Measurements from ENCODE around the gene OIT3.

The OIT3 gene

GRCh38 chr10:72893136-72893798, at the start of gene OIT3:
TSS of gene OIT3 (plus strand) at chr10:72893739. CDS start at chr10:72893799, 60 bp downstream.
- Histone ChIP-seq H2AFZ (ENCODE audit: low read depth, low read length) (no peak within 1 kb of the TSS), H3K4me3 (ENCODE audit: low read depth in 1 of 2, low read length in 2 of 2) (no peak within 1 kb of the TSS), H3K4me2 (ENCODE audit: insufficient read depth, low read length) (no peak within 1 kb of the TSS), H4K20me1 (ENCODE audit: insufficient read depth, low read length) (no peaks in the 10 kb centered on the region), H3K27ac (ENCODE audit: low read length) (no peak within 1 kb of the TSS), H3K79me2 (ENCODE audit: insufficient read depth, low read length) (no peaks in the 10 kb centered on the region), H3K36me3 (ENCODE audit: insufficient read depth, low read length) (0 out of 2 replicates have a peak, but pooled peaks cover 2% of the 10 kb centered on the region), H3K4me1 (ENCODE audit: insufficient read depth, low read length) (no peaks in the 10 kb centered on the region), H3K9ac (ENCODE audit: low read depth, low read length) (no peak within 1 kb of the TSS), H3K9me3 (ENCODE audit: insufficient read depth, low read length, severe bottlenecking) (no peaks in the 10 kb centered on the region), H3K27me3 (ENCODE audit: insufficient read depth, low read length, poor library complexity) (no peaks in the 10 kb centered on the region)
- no peak for TF ChIP-seq EZH2 (IDR thresholded peaks at IDR 0.05; ENCODE audit: borderline replicate concordance, low read depth, low read length, severe bottlenecking)
- TF ChIP-seq CTCF (IDR thresholded peaks at IDR 0.05; ENCODE audit: borderline replicate concordance, extremely low read depth, low read length, poor library complexity, severe bottlenecking), result no peak
- ATAC-seq (ENCODE audit: insufficient read depth, low read depth) (no peak), DNase-seq (no peak)

GRCh38 chr10:72846238-72846637, 47.3 kb upstream of the OIT3 start:
- H3K4me1 ChIP-seq (ENCODE audit: insufficient read depth, low read length), result no peaks in the 10 kb centered on the region
- H3K27ac ChIP-seq (ENCODE audit: low read length), result no peak overlapping the region
- no peak for ATAC-seq (ENCODE audit: insufficient read depth, low read depth)
- H3K4me3 ChIP-seq (ENCODE audit: low read depth in 1 of 2, low read length in 2 of 2), result no peak overlapping the region
- H3K9me3 ChIP-seq (ENCODE audit: insufficient read depth, low read length, severe bottlenecking), result peaks cover 5% of the 10 kb centered on the region
- no peak for DNase-seq
- no peak overlapping the region for H3K9ac ChIP-seq (ENCODE audit: low read depth, low read length)
- no peaks in the 10 kb centered on the region for H3K27me3 ChIP-seq (ENCODE audit: insufficient read depth, low read length, poor library complexity)
- no peak overlapping the region for H2AFZ ChIP-seq (ENCODE audit: low read depth, low read length)
- H3K4me2 ChIP-seq (ENCODE audit: insufficient read depth, low read length), result no peak overlapping the region
- H3K79me2 ChIP-seq (ENCODE audit: insufficient read depth, low read length), result no peaks in the 10 kb centered on the region
- TF ChIP-seq CTCF (IDR thresholded peaks at IDR 0.05; ENCODE audit: borderline replicate concordance, extremely low read depth, low read length, poor library complexity, severe bottlenecking), result no peak
- no peak for TF ChIP-seq EZH2 (IDR thresholded peaks at IDR 0.05; ENCODE audit: borderline replicate concordance, low read depth, low read length, severe bottlenecking)
- H4K20me1 ChIP-seq (ENCODE audit: insufficient read depth, low read length), result no peaks in the 10 kb centered on the region
- peaks cover 1% of the 10 kb centered on the region; the same call in 1 of the 2 replicates for H3K36me3 ChIP-seq (ENCODE audit: insufficient read depth, low read length)

GRCh38 chr10:72847681-72848080, 45.9 kb upstream of the OIT3 start:
- no peak for ATAC-seq (ENCODE audit: insufficient read depth, low read depth)
- TF ChIP-seq CTCF (IDR thresholded peaks at IDR 0.05; ENCODE audit: borderline replicate concordance, extremely low read depth, low read length, poor library complexity, severe bottlenecking) (no peak), EZH2 (IDR thresholded peaks at IDR 0.05; ENCODE audit: borderline replicate concordance, low read depth, low read length, severe bottlenecking) (no peak)
- DNase-seq, result no peak

More at GRCh38 chr10:72847681-72848080, 45.9 kb upstream of the OIT3 start:
- Histone ChIP-seq H3K9ac (ENCODE audit: low read depth, low read length) (no peak overlapping the region), H3K9me3 (ENCODE audit: insufficient read depth, low read length, severe bottlenecking) (peaks cover 10% of the 10 kb centered on the region), H3K4me1 (ENCODE audit: insufficient read depth, low read length) (no peaks in the 10 kb centered on the region), H3K79me2 (ENCODE audit: insufficient read depth, low read length) (no peaks in the 10 kb centered on the region), H2AFZ (ENCODE audit: low read depth, low read length) (no peak overlapping the region), H4K20me1 (ENCODE audit: insufficient read depth, low read length) (no peaks in the 10 kb centered on the region), H3K27me3 (ENCODE audit: insufficient read depth, low read length, poor library complexity) (no peaks in the 10 kb centered on the region), H3K4me3 (ENCODE audit: low read depth in 1 of 2, low read length in 2 of 2) (no peak overlapping the region), H3K27ac (ENCODE audit: low read length) (no peak overlapping the region), H3K4me2 (ENCODE audit: insufficient read depth, low read length) (no peak overlapping the region), H3K36me3 (ENCODE audit: insufficient read depth, low read length) (peaks cover 3% of the 10 kb centered on the region; the same call in 1 of the 2 replicates)

All from DND-41 (cell line).